ENCODE measurements around the gene LRRC4B. TPM values are rescaled to one million over a fixed set of nuclear protein-coding genes. Genes with fewer than 3 reads are reported as not detected.
A peak's percentile ranks its signal among the peaks of the same experiment; 100 is the strongest.
"Not testable (repeated sequence)": the region's sequence is repeated elsewhere in the genome, so short reads cannot be mapped to it uniquely, and the experiment has no call there.

Gene LRRC4B, protein sequence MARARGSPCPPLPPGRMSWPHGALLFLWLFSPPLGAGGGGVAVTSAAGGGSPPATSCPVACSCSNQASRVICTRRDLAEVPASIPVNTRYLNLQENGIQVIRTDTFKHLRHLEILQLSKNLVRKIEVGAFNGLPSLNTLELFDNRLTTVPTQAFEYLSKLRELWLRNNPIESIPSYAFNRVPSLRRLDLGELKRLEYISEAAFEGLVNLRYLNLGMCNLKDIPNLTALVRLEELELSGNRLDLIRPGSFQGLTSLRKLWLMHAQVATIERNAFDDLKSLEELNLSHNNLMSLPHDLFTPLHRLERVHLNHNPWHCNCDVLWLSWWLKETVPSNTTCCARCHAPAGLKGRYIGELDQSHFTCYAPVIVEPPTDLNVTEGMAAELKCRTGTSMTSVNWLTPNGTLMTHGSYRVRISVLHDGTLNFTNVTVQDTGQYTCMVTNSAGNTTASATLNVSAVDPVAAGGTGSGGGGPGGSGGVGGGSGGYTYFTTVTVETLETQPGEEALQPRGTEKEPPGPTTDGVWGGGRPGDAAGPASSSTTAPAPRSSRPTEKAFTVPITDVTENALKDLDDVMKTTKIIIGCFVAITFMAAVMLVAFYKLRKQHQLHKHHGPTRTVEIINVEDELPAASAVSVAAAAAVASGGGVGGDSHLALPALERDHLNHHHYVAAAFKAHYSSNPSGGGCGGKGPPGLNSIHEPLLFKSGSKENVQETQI
- 10 to 100 TPM in 4 of 10 donors, 1 to 10 TPM in 6; 5.8 to 12.1 (median 9.0) TPM for polyA plus RNA-seq (ENCODE audit: insufficient read length in 10 of 10)
- long read RNA-seq, donor 1, partial matches to known transcripts: 6 of 8 reads
- long read RNA-seq, donor 1, other reads (novel, unspliced or antisense): 0 of 8 reads
- long read RNA-seq, donor 2, partial matches to known transcripts: 0 of 2 reads
- long read RNA-seq, donor 2, other reads (novel, unspliced or antisense): 0 of 2 reads
- long read RNA-seq, donor 3: 0 reads
- long read RNA-seq, donor 4, partial matches to known transcripts: 0 of 1 reads
- long read RNA-seq, donor 4, other reads (novel, unspliced or antisense): 0 of 1 reads
- long read RNA-seq, donor 5, partial matches to known transcripts: 8 of 9 reads
- long read RNA-seq, donor 5, other reads (novel, unspliced or antisense): 0 of 9 reads
- long read RNA-seq, donor 6, partial matches to known transcripts: 0 of 2 reads
- long read RNA-seq, donor 6, other reads (novel, unspliced or antisense): 0 of 2 reads
- long read RNA-seq, donor 7, partial matches to known transcripts: 0 of 2 reads
- long read RNA-seq, donor 7, other reads (novel, unspliced or antisense): 0 of 2 reads
- long read RNA-seq, donor 8, partial matches to known transcripts: 0 of 3 reads
- long read RNA-seq, donor 8, other reads (novel, unspliced or antisense): 0 of 3 reads
- long read RNA-seq, donor 9, partial matches to known transcripts: 0 of 1 reads
- long read RNA-seq, donor 9, other reads (novel, unspliced or antisense): 0 of 1 reads

DNA sequence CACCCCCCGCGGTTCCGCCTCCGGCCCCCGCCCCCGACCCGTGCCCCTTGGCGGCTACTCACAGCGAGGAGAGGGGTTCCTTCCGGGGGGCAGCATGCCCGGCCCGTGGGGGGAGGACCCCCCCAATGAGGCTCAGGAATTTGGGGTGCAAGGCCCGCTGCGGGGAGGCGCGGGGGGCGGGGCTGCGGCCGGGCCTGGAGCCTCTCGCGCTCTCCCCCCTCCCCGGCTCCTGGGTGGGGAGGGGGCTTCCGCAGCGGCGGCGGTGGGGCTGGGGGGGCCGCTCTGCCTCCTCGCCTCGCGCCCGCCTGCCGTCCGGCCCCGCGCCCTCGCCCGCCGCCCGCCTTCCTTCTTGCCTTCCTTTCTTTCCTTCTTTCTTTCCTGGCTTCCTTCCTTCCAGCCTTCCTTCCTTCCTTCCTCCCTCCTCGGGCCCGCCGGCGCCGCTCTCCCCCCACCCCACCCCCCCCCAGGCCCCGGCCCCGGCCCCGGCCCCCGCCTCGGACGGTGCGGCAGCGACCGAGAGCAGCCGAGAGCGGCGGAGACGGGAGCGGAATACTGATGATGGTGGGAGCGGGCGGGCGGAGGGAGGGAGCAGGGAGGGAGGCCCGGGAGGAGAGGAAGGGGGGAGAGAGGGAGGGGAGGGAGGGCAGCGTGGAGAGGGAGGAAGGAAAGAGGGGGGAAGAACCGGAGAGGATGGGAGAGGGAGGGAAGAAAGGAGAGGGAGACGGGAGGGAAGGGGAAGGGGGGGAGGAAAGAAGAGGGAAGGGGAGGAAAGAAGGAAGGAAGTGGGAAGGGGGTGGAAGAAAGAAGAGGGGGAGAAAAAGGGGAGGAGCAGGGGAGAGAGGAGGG, at the start of gene LRRC4B:
LRRC4B (minus strand) TSS at position 554 of the 846 bp plus-strand sequence. CDS start 19,597 bp downstream, outside the sequence.
- peak; percentile 22 to 88 (median 75) for DNase-seq

DNA sequence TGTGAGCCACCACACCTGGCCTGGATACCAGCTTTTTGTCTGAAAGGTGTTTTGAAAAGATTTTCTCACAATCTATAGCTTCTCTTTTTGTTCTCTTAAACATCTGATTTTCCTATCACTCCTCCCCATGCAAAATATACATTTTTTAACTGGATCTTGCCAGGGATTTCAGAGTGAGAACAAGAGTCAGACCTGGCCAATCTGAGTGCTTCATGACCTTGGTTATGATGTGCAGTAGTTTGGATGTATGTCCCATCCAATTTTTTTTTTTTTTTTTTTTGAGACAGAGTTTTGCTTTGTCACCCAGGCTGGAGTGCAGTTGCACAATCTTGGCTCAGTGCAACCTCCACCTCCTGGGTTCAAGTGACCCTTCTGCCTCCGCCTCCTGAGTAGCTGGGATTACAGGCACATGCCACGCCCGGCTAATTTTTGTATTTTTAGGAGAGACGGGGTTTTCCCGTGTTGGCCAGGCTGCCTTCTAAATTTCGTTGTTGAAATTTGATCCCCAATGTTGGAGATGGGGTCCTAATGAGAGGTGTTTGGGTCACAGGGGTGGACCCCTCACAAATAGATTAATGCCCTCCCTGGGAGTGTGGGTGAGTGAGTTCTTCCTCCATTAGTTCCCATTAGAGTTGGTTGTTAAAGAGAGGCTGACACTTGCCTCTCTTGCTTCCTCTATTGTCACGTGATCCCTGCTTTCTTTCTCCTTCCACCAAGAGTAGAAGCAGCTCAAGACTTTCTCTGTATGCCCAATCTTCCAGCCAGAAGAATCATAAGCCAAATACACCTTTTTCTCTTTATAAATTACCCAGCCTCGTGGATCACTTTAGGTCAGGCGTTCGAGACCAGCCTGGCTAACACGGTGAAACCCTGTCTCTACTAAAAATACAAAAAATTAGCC, 44.5 kb upstream of the LRRC4B start:
- not testable (repeated sequence) for DNase-seq

DNA sequence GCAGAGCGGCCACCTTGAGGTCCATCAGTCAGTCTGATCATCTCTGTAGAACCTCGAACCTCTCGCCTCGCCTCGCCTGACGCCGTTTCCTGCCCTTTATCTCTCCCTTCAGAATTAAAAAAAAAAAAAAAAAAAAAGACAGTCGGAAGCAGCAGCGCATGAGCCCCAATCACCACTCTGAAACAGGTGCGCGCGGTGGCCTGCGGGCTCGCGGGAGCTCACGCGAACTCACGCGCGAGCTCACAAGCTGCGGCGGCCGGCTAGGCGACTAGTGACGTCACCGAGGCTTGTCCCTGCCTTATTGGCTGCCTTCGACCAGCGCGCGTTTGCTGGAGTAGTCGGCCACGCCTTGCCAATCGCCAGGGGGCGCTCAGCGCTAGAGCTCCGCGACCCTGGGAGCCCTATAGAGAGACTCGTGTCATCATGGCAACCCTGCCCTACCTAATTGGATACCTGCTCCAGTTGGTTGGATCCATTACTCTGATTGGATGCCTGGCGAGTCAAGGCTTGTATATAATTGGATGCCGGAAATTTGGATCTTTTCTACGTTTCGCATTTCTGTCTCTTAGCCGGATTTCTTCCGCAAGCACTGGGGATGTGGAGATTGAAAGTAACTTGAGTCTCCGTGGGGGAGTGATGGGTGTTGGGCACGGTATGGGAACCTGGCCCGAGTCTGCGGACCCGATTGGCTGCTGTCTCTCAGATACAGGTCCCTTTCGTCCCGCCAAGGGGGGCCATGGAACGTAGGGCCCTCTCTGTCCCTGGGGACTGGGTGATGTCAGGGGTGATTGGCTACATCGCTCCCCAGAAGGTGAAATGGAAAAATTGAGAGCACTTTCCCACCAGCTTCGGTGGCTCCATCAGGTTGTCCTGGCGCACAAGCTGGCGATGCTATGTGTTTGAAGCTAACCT, 39.9 kb upstream of the LRRC4B start:
- DNase-seq: peak; percentile 65 to 86 (median 83)

GRCh38 chr19:50607388-50607787, 39.2 kb upstream of the LRRC4B start:
- DNase-seq: no peak

DNA sequence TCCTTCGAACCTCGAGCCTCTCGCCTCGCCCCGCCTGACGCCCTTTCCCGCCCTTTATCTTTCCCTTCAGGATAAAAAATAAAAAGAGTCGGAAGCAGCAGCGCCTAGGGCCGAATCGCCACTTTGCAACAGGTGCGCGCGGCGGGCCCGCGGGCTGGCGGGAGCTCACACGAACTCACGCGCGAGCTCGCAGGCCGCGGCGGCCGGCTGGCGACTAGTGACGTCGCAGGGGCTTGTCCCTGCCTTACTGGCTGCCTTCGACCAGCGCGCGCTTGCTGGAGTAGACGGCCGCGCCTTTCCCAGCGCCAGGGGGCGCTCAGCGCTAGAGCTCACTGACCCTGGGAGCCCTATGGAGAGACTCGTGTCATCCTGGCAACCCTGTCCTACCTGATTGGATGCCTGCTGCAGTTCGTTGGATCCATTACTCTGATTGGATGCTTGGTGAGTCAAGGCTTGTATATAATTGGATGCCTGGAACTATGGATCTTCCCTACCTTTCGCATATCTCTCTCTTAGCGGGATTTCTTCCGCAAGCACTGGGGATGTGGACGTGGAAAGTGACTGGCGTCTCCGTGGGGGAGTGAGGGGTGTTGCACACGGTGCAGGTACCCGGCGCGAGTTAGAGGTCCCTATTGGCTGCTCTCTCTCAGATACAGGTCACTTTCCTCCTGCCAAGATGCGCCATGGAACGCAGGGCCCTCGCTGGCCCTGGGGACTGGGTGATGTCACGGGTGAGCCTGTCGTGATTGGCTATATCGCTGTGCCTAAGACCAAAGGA, 38.0 kb upstream of the LRRC4B start:
- not testable (repeated sequence) for DNase-seq

DNA sequence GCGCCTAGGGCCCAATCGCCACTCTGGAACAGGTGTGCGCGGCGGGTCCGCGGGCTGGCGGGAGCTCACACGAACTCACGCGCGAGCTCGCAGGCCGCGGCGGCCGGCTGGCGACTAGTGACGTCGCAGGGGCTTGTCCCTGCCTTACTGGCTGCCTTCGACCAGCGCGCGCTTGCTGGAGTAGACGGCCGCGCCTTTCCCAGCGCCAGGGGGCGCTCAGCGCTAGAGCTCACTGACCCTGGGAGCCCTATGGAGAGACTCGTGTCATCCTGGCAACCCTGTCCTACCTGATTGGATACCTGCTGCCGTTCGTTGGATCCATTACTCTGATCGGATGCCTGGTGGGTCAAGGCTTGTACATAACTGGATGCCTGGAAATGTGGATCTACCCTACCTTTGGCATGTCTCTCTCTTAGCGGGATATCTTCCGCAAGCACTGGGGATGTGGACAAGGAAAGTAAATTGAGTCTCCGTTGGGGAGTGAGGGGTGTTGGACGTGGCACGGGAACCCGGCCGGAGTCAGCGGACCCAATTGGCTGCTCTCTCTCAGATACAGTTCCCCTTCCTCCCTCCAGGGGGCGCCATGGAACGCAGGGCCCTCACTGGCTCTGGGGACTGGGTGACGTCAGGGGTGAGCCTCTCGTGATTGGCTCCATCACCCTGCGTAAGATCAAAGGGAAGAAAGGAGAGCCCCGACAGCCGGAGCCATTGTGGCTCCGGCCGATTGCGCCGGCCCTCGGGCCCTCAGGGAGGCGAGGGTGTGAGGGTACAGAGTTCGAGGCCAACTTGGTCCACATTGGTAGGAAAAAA, 36.2 kb upstream of the LRRC4B start:
- DNase-seq: not testable (repeated sequence)

DNA sequence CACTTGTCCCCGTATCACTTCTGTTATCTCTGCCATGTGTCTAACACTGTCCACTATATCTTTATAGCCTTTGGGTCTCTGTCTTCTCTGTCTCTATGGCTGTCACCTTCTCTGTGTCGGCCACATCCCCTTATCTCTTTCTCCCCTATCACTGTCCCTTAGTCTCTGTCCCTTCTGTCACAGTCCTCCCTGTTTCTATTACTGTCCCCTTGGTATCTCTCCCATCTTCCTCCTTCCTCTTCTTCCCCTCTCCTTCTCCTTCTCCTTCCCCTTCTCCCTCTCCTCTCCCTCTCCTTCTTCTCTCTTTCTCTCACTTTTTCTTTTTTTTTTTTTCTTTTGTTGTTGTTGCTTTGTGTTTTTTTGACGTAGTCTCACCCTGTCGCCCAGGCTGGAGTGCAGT, 34.7 kb upstream of the LRRC4B start:
- no peak for DNase-seq

DNA sequence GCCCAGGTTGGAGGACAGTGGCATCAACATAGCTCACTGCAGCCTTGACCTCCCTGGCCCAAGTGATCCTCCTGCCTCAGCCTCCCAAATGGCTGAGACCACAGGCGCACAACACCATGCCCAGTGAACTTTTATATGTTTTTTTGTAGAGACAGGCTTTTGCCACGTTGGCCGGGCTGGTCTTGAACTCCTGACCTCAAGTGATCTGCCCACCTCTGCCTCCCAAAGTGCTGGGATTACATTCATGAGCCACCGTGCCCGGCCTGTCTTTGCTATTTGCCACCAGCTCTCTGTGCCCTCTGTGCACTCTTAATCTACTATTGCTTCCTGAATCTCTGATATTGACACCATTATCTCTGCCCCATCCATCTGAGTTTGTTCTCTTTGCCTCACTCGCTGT, 34.3 kb upstream of the LRRC4B start:
- no peak for DNase-seq

- DNase-seq: no peak
Observed at GRCh38 chr19:50602089-50602422, 33.8 kb upstream of the LRRC4B start.

GRCh38 chr19:50601407-50602088, 33.3 kb upstream of the LRRC4B start:
- no peak for DNase-seq

DNA sequence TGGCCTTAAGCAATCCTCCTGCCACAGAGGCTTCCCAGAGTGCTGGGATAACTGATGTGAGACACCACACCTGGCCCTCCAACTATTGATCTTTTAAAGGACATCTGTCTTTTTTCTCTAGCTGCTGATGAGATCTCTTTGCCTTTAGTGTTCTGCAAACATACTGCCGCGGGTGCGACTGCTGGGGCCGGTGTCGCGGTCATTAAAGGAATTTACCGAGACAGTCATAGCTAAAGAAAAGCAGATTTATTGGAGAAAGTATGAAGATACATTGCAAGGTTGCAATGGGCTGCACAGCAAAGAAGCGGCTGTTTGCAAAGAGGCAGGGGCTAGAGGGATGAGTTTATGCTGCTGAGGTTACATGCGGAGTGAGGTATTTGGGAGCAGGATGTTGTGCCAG, 31.2 kb upstream of the LRRC4B start:
- DNase-seq: no peak

GRCh38 chr19:50590191-50590590, 22.0 kb upstream of the LRRC4B start:
- peak in 2 of 3 donors; percentile 44 to 61 for DNase-seq

DNA sequence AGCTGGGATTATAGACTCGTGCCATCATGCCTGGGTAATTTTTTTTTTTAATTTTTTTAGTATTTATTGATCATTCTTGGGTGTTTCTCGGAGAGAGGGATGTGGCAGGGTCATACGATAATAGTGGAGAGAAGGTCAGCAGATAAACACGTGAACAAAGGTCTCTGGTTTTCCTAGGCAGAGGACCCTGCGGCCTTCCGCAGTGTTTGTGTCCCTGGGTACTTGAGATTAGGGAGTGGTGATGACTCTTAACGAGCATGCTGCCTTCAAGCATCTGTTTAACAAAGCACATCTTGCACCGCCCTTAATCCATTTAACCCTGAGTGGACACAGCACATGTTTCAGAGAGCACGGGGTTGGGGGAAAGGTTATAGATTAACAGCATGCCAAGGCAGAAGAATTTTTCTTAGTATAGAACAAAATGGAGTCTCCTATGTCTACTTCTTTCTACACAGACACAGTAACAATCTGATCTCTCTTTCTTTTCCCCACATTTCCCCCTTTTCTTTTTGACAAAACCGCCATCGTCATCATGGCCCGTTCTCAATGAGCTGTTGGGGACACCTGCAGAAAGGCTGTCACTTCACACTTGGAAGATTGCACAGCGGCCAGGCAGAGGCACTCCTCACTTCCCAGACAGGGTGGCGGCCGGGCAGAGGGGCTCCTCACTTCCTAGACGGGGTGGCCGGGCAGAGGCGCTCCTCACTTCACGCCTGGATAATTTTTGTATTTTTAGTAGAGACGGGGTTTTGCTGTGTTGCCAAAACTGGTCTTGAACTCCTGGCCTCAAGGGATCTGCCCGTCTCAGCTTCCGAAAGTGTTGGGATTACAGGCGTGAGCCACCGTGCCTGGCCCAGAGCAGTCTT, 13.8 kb upstream of the LRRC4B start:
- DNase-seq: not testable (repeated sequence)

GRCh38 chr19:50580970-50581634, 12.9 kb upstream of the LRRC4B start:
- no peak for DNase-seq
